T-helper 2 cell treated with Interferon-gamma antibody and Interleukin-4, amounts not matched to agents 5 μg/mL and 100 μg/mL, for 36 hours (primary cell): Measurements from ENCODE around the gene IDH2.
A peak's percentile ranks its signal among the peaks of the same experiment; 100 is the strongest.

Source experiments
- DNase-seq: peaks from one replicate; pipeline ENCODE4 v3.0.0; 2021; ENCODE audit warnings: low spot score
- H3K27ac Mint-ChIP-seq: one replicate; pipeline ENCODE4 v1.8.0; 2021; ENCODE audit warnings: mild to moderate bottlenecking, mixed read lengths
- H3K27me3 Mint-ChIP-seq: one replicate; pipeline ENCODE4 v1.8.0; 2021; ENCODE audit warnings: low read depth, mixed read lengths
- H3K36me3 Mint-ChIP-seq: one replicate; pipeline ENCODE4 v1.8.0; 2021; ENCODE audit warnings: low read depth, mixed read lengths
- H3K4me1 Mint-ChIP-seq: one replicate; pipeline ENCODE4 v1.8.0; 2021; ENCODE audit warnings: low read depth, mixed read lengths
- H3K4me3 Mint-ChIP-seq: one replicate; pipeline ENCODE4 v1.8.0; 2022; ENCODE audit warnings: mild to moderate bottlenecking, moderate library complexity, mixed read lengths
- H3K9me3 Mint-ChIP-seq: one replicate; pipeline ENCODE4 v1.8.0; 2021; ENCODE audit warnings: mixed read lengths

The IDH2 gene

GRCh38 chr15:90084876-90085423 is 17.3 kb downstream of the IDH2 start:
- DNase-seq, result no peak
- Mint-ChIP-seq H3K27me3 (no peaks in the 10 kb centered on the region), H3K4me3 (no peak overlapping the region), H3K36me3 (peaks cover 70% of the 10 kb centered on the region), H3K9me3 (no peaks in the 10 kb centered on the region), H3K4me1 (peaks cover 10% of the 10 kb centered on the region), H3K27ac (no peak overlapping the region)

- no peak for DNase-seq
- H3K9me3 Mint-ChIP-seq, result no peaks in the 10 kb centered on the region
- H3K4me1 Mint-ChIP-seq, result peaks cover 10% of the 10 kb centered on the region
- H3K27me3 Mint-ChIP-seq, result no peaks in the 10 kb centered on the region
- no peak overlapping the region for H3K27ac Mint-ChIP-seq
- peaks cover 61% of the 10 kb centered on the region for H3K36me3 Mint-ChIP-seq
- H3K4me3 Mint-ChIP-seq, result no peak overlapping the region
These were observed 18.2 kb downstream of the IDH2 start for GRCh38 chr15:90083954-90084607.

- Mint-ChIP-seq H3K27me3 (no peaks in the 10 kb centered on the region), H3K9me3 (no peaks in the 10 kb centered on the region), H3K36me3 (peaks cover 61% of the 10 kb centered on the region), H3K27ac (no peak overlapping the region), H3K4me1 (peaks cover 10% of the 10 kb centered on the region), H3K4me3 (no peak overlapping the region)
- no peak for DNase-seq
These were observed 18.8 kb downstream of the IDH2 start for GRCh38 chr15:90083419-90083818.

GRCh38 chr15:90082140-90082715 is 20.0 kb downstream of the IDH2 start:
- H3K9me3 Mint-ChIP-seq, result no peaks in the 10 kb centered on the region
- no peaks in the 10 kb centered on the region for H3K27me3 Mint-ChIP-seq
- no peak for DNase-seq
- H3K36me3 Mint-ChIP-seq, result peaks cover 52% of the 10 kb centered on the region
- peaks cover 7% of the 10 kb centered on the region for H3K4me1 Mint-ChIP-seq
- no peak overlapping the region for H3K4me3 Mint-ChIP-seq
- H3K27ac Mint-ChIP-seq, result no peak overlapping the region

GRCh38 chr15:90080818-90081393 is 21.4 kb downstream of the IDH2 start:
- Mint-ChIP-seq H3K4me3 (no peak overlapping the region), H3K27ac (no peak overlapping the region), H3K9me3 (no peaks in the 10 kb centered on the region), H3K27me3 (no peaks in the 10 kb centered on the region), H3K36me3 (peaks cover 42% of the 10 kb centered on the region), H3K4me1 (no peaks in the 10 kb centered on the region)
- no peak for DNase-seq

GRCh38 chr15:90080458-90080755 is 21.9 kb downstream of the IDH2 start:
- H3K4me3 Mint-ChIP-seq, result no peak overlapping the region
- DNase-seq, result no peak
- H3K9me3 Mint-ChIP-seq, result no peaks in the 10 kb centered on the region
- H3K27me3 Mint-ChIP-seq, result no peaks in the 10 kb centered on the region
- H3K4me1 Mint-ChIP-seq, result no peaks in the 10 kb centered on the region
- H3K27ac Mint-ChIP-seq, result no peak overlapping the region
- H3K36me3 Mint-ChIP-seq, result peaks cover 37% of the 10 kb centered on the region

GRCh38 chr15:90079619-90080457 is 22.4 kb downstream of the IDH2 start:
- Mint-ChIP-seq H3K4me1 (no peaks in the 10 kb centered on the region), H3K36me3 (peaks cover 35% of the 10 kb centered on the region), H3K9me3 (no peaks in the 10 kb centered on the region), H3K4me3 (no peak overlapping the region), H3K27me3 (no peaks in the 10 kb centered on the region), H3K27ac (no peak overlapping the region)
- no peak for DNase-seq

DNA sequence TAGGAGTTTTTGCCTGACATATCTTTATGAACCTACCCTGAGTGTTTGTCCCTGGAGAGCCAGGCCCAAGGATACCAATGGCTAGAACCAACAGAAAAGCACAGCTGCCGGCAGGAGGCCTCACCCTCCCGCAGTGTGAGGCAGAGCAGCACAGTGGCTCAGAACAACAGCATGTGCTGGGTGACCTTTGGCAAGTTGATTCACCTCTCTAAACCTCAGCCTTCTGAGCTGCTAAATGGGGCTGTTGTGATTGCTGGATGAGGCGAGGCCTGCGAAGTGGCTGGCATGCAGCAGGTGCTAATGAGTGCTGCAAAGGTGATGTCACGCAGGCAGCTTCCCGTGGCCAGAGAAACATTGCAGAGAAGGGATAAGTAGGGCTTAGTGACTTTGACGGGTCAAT is 23.3 kb downstream of the IDH2 start:
- no peak overlapping the region for H3K27ac Mint-ChIP-seq
- H3K4me3 Mint-ChIP-seq, result no peak overlapping the region
- no peaks in the 10 kb centered on the region for H3K27me3 Mint-ChIP-seq
- DNase-seq, result no peak
- peaks cover 30% of the 10 kb centered on the region for H3K36me3 Mint-ChIP-seq
- H3K9me3 Mint-ChIP-seq, result no peaks in the 10 kb centered on the region
- peaks cover 1% of the 10 kb centered on the region for H3K4me1 Mint-ChIP-seq

GRCh38 chr15:90076716-90077115 is 25.6 kb downstream of the IDH2 start:
- peaks cover 1% of the 10 kb centered on the region for H3K4me1 Mint-ChIP-seq
- no peak overlapping the region for H3K4me3 Mint-ChIP-seq
- no peak overlapping the region for H3K27ac Mint-ChIP-seq
- no peaks in the 10 kb centered on the region for H3K27me3 Mint-ChIP-seq
- no peak for DNase-seq
- H3K36me3 Mint-ChIP-seq, result peaks cover 19% of the 10 kb centered on the region
- H3K9me3 Mint-ChIP-seq, result no peaks in the 10 kb centered on the region

DNA sequence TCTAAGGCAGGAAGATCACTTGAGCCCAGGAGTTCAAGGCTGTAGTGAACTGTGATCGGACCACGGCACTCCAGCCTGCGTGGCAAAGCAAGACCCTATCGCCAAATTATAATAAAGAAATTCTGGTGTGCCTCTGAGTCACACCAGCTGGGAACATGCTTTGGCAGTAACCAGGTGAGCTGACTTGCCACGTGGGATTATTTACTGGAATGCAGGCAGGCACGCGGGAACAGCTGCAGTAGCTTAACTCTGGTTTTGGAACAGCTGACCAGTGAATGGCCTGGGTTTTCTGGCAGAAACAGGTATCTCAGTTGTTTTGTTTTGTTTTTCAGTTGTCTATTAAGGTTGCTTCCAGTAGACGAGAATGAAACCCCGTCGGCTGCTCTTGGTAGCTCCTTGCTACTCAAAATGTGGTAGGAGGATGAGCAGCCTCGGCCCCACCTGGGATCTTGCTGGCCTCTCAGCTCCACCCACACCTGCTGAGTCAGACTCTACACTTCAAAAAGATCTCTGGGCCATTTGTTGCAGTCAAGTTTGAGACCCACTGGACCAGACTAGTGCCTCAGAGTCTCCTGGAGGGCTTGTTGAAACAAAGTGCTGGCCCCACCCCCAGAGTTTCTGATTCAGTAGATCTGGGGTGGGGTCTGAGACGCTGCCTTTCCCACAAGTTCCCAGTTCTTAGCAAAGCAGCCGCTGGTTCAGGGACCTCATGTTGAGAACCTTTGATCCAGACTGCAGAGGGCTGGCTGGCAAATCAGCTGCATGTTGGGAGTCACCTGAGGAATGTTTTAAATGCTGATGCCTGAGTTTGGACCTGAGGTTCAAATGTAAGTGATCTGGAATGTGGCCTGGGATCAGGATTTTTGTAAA is 26.6 kb downstream of the IDH2 start:
- peak overlapping the region; percentile 39 for H3K27ac Mint-ChIP-seq

GRCh38 chr15:90074916-90075315 is 27.4 kb downstream of the IDH2 start:
- Mint-ChIP-seq H3K9me3 (no peaks in the 10 kb centered on the region), H3K4me3 (no peak overlapping the region), H3K4me1 (peaks cover 4% of the 10 kb centered on the region), H3K36me3 (peaks cover 14% of the 10 kb centered on the region), H3K27ac (peak overlapping the region; percentile 32), H3K27me3 (no peaks in the 10 kb centered on the region)
- no peak for DNase-seq

More for the DNA sequence above, 26.6 kb downstream of the IDH2 start:
- Mint-ChIP-seq H3K27me3 (no peaks in the 10 kb centered on the region), H3K9me3 (no peaks in the 10 kb centered on the region), H3K36me3 (peaks cover 19% of the 10 kb centered on the region), H3K4me1 (peaks cover 4% of the 10 kb centered on the region), H3K4me3 (no peak overlapping the region)
- no peak for DNase-seq

- Mint-ChIP-seq H3K27ac (no peak overlapping the region), H3K9me3 (no peaks in the 10 kb centered on the region), H3K4me1 (peaks cover 4% of the 10 kb centered on the region), H3K36me3 (peaks cover 15% of the 10 kb centered on the region), H3K27me3 (no peaks in the 10 kb centered on the region), H3K4me3 (no peak overlapping the region)
- DNase-seq, result no peak
These were observed 28.2 kb downstream of the IDH2 start for GRCh38 chr15:90074023-90074422.

GRCh38 chr15:90072978-90073640 is 29.2 kb downstream of the IDH2 start:
- H3K9me3 Mint-ChIP-seq, result no peaks in the 10 kb centered on the region
- no peak for DNase-seq
- peaks cover 13% of the 10 kb centered on the region for H3K36me3 Mint-ChIP-seq
- peaks cover 4% of the 10 kb centered on the region for H3K4me1 Mint-ChIP-seq
- H3K27me3 Mint-ChIP-seq, result no peaks in the 10 kb centered on the region
- no peak overlapping the region for H3K4me3 Mint-ChIP-seq
- no peak overlapping the region for H3K27ac Mint-ChIP-seq
